Activated gamma-delta T cell (primary cell): Measurements from ENCODE around the gene HES7.
A peak's percentile ranks its signal among the peaks of the same experiment; 100 is the strongest.
"Not testable (repeated sequence)": the region's sequence is repeated elsewhere in the genome, so short reads cannot be mapped to it uniquely, and the experiment has no call there.

Source experiments
- DNase-seq: peaks from one replicate; lab custom pipeline; 2025; lab: John Stamatoyannopoulos, UW

HES7 gene

GRCh38 chr17:8122422-8122923, 1.4 kb downstream of the HES7 start:
- no peak for DNase-seq

GRCh38 chr17:8121681-8122421, 2.1 kb downstream of the HES7 start:
- DNase-seq, result peak; percentile 26

DNA sequence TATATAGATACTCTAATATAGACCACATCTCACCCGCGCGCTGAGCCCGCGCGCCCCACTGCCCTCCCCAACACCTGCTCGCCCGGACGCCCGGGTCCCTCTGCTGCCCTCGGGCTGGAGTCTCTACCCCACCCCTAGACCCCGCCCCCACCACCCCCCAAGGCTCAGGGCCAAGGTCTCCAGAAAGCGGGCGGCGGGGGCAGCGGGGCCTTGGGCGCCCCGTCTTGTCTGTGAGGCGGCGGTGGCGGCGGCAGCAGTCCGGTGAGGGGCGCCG, 2.6 kb downstream of the HES7 start:
- DNase-seq, result no peak

GRCh38 chr17:8120520-8121406, 3.1 kb downstream of the HES7 start:
- DNase-seq, result no peak

GRCh38 chr17:8119581-8120519, 4.1 kb downstream of the HES7 start:
- no peak for DNase-seq

GRCh38 chr17:8118769-8119580, 4.9 kb downstream of the HES7 start:
- peak; percentile 65 for DNase-seq

GRCh38 chr17:8117980-8118768, 5.7 kb downstream of the HES7 start, which contains the start of gene ALOXE3:
Gene ALOXE3 (minus strand): TSS chr17:8118514. CDS start chr17:8117990, 524 bp downstream.
- no peak for DNase-seq

DNA sequence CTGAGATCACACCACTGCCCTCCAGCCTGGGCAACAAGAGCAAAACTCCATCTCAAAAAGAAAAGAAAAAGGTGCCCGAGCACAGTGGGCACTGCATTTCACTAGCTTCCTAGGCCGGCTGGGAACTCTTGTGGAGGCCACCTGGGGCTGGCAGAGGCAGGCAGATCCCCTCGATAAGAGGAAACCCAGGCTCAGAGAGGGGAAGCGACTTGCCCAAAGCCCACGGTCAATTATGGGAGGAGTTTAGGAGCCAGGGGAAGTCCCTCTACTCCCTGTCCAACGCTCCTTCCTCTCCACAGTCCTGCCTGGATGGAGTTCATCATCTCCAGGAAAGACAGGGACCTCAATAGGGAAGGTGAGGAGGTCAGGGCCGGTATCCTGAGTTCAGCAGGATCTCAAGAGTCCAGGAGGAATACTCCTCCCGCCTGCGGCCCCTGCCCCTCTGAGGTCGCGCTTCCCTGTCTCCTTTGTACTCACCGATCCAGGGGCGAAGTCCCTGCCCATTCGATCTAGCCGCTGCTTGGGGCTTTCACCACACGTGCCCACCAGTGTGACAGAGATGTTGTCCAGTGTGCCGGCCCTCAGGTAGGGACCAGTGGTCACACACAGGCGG, 6.4 kb downstream of the HES7 start:
- DNase-seq, result no peak

GRCh38 chr17:8116776-8117175, 7.1 kb downstream of the HES7 start:
- no peak for DNase-seq

- no peak for DNase-seq
These were observed 13.0 kb downstream of the HES7 start for GRCh38 chr17:8110907-8111306.

- DNase-seq, result no peak
These were observed 13.5 kb downstream of the HES7 start for GRCh38 chr17:8110456-8110804.

DNA sequence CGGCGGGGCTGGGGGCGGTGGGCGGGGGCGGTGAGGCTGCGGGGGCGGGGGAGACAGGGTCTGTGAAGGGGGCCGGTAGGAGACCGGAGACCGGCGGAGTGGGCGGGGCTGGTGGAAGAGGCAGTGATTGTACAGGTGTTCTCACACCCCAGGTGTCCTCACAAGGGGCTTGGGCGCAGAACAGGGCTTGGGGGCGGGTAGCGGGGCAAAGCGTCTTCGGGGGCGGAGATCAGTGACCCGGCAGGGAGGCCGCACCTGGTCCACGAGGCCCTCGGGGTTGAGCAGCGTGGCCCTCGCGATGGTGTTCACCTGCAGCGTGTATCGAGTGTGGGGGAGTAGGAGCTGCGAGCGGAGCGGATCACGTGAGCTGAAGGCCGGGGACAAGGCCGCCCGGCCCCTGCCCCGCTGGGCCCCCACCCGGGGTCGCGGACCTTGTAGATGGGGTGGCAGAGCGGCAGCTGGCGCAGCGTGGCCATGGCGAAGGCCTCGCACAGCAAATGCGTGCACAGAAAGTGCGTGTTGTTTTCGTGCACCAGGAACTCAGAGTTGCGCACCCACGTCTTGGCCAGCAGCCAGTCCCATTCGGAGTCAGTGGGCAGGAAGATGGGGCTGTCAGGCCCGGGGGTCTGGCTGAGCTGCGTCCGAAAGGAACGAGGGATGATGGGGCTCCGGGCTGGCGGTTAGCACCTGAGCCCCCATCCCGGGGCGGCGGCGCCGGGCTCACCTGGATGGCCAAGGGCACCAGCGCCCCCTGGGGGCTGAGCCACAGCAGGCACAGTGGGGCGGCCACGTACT, 14.0 kb downstream of the HES7 start:
- DNase-seq, result peak; percentile 54

- no peak for DNase-seq
These were observed 14.8 kb downstream of the HES7 start for GRCh38 chr17:8108972-8109660.

- not testable (repeated sequence) for DNase-seq
These were observed 16.9 kb downstream of the HES7 start for GRCh38 chr17:8106980-8107379.

GRCh38 chr17:8105957-8106398, 17.9 kb downstream of the HES7 start:
- DNase-seq, result no peak

GRCh38 chr17:8104911-8105310, 19.0 kb downstream of the HES7 start:
- no peak for DNase-seq

GRCh38 chr17:8103549-8103948, 20.4 kb downstream of the HES7 start:
- no peak for DNase-seq

- no peak for DNase-seq
These were observed 22.2 kb downstream of the HES7 start for GRCh38 chr17:8101721-8102120.
